ENCODE data around the gene SEPTIN12. TPM values are rescaled to one million over a fixed set of nuclear protein-coding genes. Genes with fewer than 3 reads are reported as not detected.

Gene SEPTIN12
- total and polyA plus RNA-seq, 2 experiments from 2014 or later = not detected

DNA sequence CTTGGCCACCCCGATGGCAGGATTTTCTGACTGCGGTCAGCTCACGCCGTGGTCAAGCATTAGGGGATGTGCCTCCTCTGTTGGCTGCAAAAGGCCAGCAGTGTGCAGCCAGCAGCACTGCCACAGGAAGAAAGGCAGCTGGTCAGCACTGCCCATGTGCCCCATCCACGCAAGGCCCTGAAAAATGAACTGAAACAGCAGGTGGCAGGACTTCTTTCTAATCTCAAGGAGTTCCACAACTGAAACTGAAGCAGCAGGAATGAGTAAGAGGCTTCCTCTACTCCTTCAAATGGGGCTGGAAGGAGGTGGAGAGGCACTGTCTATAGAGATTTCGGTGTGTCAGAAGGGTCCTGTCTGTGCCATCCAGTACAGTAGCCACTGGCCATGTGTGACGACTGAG is 24.4 kb downstream of the SEPTIN12 start:
- ATAC-seq (no peak), DNase-seq (ENCODE audit: low spot score) (no peak)
- Mint-ChIP-seq H3K4me1 (peaks cover 16% of the 10 kb centered on the region), H3K36me3 (ENCODE audit: low read depth) (peaks cover 58% of the 10 kb centered on the region), H3K4me3 (no peak overlapping the region), H3K27ac (no peak overlapping the region), H3K27me3 (ENCODE audit: insufficient read depth, low read depth, poor library complexity) (peaks cover 13% of the 10 kb centered on the region), H3K9me3 (no peaks in the 10 kb centered on the region; the same call in 2 of the 3 replicates)
- TF ChIP-seq, protein P1, sequence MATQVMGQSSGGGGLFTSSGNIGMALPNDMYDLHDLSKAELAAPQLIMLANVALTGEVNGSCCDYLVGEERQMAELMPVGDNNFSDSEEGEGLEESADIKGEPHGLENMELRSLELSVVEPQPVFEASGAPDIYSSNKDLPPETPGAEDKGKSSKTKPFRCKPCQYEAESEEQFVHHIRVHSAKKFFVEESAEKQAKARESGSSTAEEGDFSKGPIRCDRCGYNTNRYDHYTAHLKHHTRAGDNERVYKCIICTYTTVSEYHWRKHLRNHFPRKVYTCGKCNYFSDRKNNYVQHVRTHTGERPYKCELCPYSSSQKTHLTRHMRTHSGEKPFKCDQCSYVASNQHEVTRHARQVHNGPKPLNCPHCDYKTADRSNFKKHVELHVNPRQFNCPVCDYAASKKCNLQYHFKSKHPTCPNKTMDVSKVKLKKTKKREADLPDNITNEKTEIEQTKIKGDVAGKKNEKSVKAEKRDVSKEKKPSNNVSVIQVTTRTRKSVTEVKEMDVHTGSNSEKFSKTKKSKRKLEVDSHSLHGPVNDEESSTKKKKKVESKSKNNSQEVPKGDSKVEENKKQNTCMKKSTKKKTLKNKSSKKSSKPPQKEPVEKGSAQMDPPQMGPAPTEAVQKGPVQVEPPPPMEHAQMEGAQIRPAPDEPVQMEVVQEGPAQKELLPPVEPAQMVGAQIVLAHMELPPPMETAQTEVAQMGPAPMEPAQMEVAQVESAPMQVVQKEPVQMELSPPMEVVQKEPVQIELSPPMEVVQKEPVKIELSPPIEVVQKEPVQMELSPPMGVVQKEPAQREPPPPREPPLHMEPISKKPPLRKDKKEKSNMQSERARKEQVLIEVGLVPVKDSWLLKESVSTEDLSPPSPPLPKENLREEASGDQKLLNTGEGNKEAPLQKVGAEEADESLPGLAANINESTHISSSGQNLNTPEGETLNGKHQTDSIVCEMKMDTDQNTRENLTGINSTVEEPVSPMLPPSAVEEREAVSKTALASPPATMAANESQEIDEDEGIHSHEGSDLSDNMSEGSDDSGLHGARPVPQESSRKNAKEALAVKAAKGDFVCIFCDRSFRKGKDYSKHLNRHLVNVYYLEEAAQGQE (IDR thresholded peaks at IDR 0.05; ENCODE audit: unreplicated experiment) = no peak
- TF ChIP-seq ZNF331 (CRISPR knock-in tag; IDR thresholded peaks at IDR 0.05; ENCODE audit: low read depth) (no peak), STAT1 (IDR thresholded peaks at IDR 0.05; ENCODE audit: unreplicated experiment) (no peak), NANOG (IDR thresholded peaks at IDR 0.05; ENCODE audit: borderline replicate concordance) (no peak), POLR2AphosphoS5 (IDR thresholded peaks at IDR 0.05; ENCODE audit: low read depth) (no peak), ZNF462 (CRISPR knock-in tag; IDR thresholded peaks at IDR 0.05) (no peak), EZH2 (IDR thresholded peaks at IDR 0.05; ENCODE audit: low read depth, unreplicated experiment) (no peak), JUNB (IDR thresholded peaks at IDR 0.05; ENCODE audit: unreplicated experiment) (no peak), CREB1 (CRISPR knock-in tag; IDR thresholded peaks at IDR 0.05; ENCODE audit: low read depth) (no peak), ZNF114 (CRISPR knock-in tag; IDR thresholded peaks at IDR 0.05) (no peak), EZH2phosphoT487 (IDR thresholded peaks at IDR 0.05; ENCODE audit: unreplicated experiment) (no peak)
- TF ChIP-seq, protein P2, sequence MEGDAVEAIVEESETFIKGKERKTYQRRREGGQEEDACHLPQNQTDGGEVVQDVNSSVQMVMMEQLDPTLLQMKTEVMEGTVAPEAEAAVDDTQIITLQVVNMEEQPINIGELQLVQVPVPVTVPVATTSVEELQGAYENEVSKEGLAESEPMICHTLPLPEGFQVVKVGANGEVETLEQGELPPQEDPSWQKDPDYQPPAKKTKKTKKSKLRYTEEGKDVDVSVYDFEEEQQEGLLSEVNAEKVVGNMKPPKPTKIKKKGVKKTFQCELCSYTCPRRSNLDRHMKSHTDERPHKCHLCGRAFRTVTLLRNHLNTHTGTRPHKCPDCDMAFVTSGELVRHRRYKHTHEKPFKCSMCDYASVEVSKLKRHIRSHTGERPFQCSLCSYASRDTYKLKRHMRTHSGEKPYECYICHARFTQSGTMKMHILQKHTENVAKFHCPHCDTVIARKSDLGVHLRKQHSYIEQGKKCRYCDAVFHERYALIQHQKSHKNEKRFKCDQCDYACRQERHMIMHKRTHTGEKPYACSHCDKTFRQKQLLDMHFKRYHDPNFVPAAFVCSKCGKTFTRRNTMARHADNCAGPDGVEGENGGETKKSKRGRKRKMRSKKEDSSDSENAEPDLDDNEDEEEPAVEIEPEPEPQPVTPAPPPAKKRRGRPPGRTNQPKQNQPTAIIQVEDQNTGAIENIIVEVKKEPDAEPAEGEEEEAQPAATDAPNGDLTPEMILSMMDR (conservative IDR thresholded peaks at IDR 0.05; ENCODE audit: low read depth in 2 of 2) = no peak
- TF ChIP-seq, protein P3, sequence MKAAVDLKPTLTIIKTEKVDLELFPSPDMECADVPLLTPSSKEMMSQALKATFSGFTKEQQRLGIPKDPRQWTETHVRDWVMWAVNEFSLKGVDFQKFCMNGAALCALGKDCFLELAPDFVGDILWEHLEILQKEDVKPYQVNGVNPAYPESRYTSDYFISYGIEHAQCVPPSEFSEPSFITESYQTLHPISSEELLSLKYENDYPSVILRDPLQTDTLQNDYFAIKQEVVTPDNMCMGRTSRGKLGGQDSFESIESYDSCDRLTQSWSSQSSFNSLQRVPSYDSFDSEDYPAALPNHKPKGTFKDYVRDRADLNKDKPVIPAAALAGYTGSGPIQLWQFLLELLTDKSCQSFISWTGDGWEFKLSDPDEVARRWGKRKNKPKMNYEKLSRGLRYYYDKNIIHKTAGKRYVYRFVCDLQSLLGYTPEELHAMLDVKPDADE (IDR thresholded peaks at IDR 0.05) = no peak
- H3K27me3 ChIP-seq (ENCODE audit: insufficient read depth) = no peaks in the 10 kb centered on the region
- H4K20me1 ChIP-seq (replicated peaks; ENCODE audit: insufficient read depth) = no peaks in the 10 kb centered on the region
- H3K9me2 ChIP-seq (ENCODE audit: insufficient read depth) = no peaks in the 10 kb centered on the region
- H3K4me1 ChIP-seq (ENCODE audit: insufficient read depth) = peaks cover 13% of the 10 kb centered on the region
- H3K4me3 ChIP-seq = no peak overlapping the region
- H3K27ac ChIP-seq (ENCODE audit: low read depth) = no peak overlapping the region
- no peak overlapping the region for H3K4me2 ChIP-seq
- peaks cover 8% of the 10 kb centered on the region; the same call in 1 of the 2 replicates for H3F3A ChIP-seq (replicated peaks; ENCODE audit: low read depth)
- no peak overlapping the region for H2AFZ ChIP-seq
- H3K79me2 ChIP-seq (replicated peaks; ENCODE audit: insufficient read depth) = peaks cover 17% of the 10 kb centered on the region
- H3K36me3 ChIP-seq (ENCODE audit: insufficient read depth) = peaks cover 10% of the 10 kb centered on the region; the same call in 1 of the 2 replicates
